Measurements from ENCODE around the gene NGRN. TPM values are rescaled to one million over a fixed set of nuclear protein-coding genes. Genes with fewer than 3 reads are reported as not detected.
A peak's percentile ranks its signal among the peaks of the same experiment; 100 is the strongest.

Gene NGRN
- total and polyA plus RNA-seq, 2 of the 4 experiments (the other 2 are of a cell fraction): 39.6 to 46.2 TPM

GRCh38 chr15:90233387-90234095, 31.9 kb upstream of the NGRN start, which contains the start of gene CIB1:
TSS of gene CIB1 (minus strand) at chr15:90233941. CDS start at chr15:90233885, 56 bp downstream.
- DNase-seq: peak; percentile 95
- BruUV-seq (replicated peaks): TSS peak; percentile 61
- H4K8ac ChIP-seq (ENCODE audit: low read depth in 2 of 2, low read length in 2 of 2): peak within 1 kb of the TSS; percentile 19 to 92

More at GRCh38 chr15:90233387-90234095, 31.9 kb upstream of the NGRN start, which contains the start of gene CIB1:
- 0% methylated on average over 42 of the region's 63 CpGs; no CpG with 5 or more reads in 1 of the 2 experiments for WGBS, 2 experiments (ENCODE audit: extremely low coverage in 2 of 2, insufficient read length in 1 of 2)
- Histone ChIP-seq H3K56ac (ENCODE audit: extremely low read depth, insufficient read depth, low read length) (peak within 1 kb of the TSS; percentile 20; the same call in 1 of the 2 replicates), H3K27ac (ENCODE audit: insufficient read depth, low read length) (peak within 1 kb of the TSS; percentile 77), H3K9ac (ENCODE audit: low read depth, low read length) (peak within 1 kb of the TSS; percentile 77), H3K4me3 (ENCODE audit: insufficient read depth, low read depth, low read length) (peak within 1 kb of the TSS; percentile 84), H3K79me1 (ENCODE audit: low read depth in 1 of 2, low read length in 2 of 2) (peaks cover 19 to 45% of the 10 kb centered on the region in 2 experiments), H2AK9ac (replicated peaks; ENCODE audit: low read depth, low read length, poor library complexity) (peak within 1 kb of the TSS; percentile 86), H3K14ac (replicated peaks; ENCODE audit: low read depth, low read length) (peak within 1 kb of the TSS; percentile 90), H3K4me2 (ENCODE audit: low read depth, low read length) (peak within 1 kb of the TSS; percentile 97), H3K36me3 (ENCODE audit: control insufficient read depth, insufficient read depth, low read length) (peaks cover 32% of the 10 kb centered on the region), H3K9me3 (ENCODE audit: control insufficient read depth, insufficient read depth, low read length) (no peaks in the 10 kb centered on the region), H2AK5ac (ENCODE audit: low read depth, low read length) (peak within 1 kb of the TSS; percentile 67; the same call in 1 of the 2 replicates), H3K27me3 (ENCODE audit: control insufficient read depth, insufficient read depth, low read length) (no peaks in the 10 kb centered on the region), H2BK20ac (ENCODE audit: low read depth, low read length) (no peak within 1 kb of the TSS), H4K91ac (ENCODE audit: insufficient read depth, low read depth, low read length) (peak within 1 kb of the TSS; percentile 34; the same call in 1 of the 2 replicates), H3K18ac (ENCODE audit: low read depth, low read length) (peak within 1 kb of the TSS; percentile 10; the same call in 1 of the 2 replicates), H2BK15ac (ENCODE audit: low read depth, low read length) (no peak within 1 kb of the TSS), H2AFZ (replicated peaks; ENCODE audit: low read length, poor library complexity) (peak within 1 kb of the TSS; percentile 96), H4K20me1 (ENCODE audit: insufficient read depth, low read length) (0 out of 2 replicates have a peak, but pooled peaks cover 7% of the 10 kb centered on the region), H3K4ac (ENCODE audit: low read depth, low read length) (peak within 1 kb of the TSS; percentile 84), H2BK5ac (ENCODE audit: low read depth, low read length, poor library complexity, severe bottlenecking) (peak within 1 kb of the TSS; percentile 28), H3K9me1 (ENCODE audit: insufficient read depth, low read length) (peaks cover 18% of the 10 kb centered on the region), H3K23ac (ENCODE audit: low read depth, low read length) (peak within 1 kb of the TSS; percentile 78), H4K5ac (ENCODE audit: low read depth, low read length) (peak within 1 kb of the TSS; percentile 13), H2BK120ac (ENCODE audit: low read depth, low read length) (no peak within 1 kb of the TSS), H3K4me1 (ENCODE audit: control insufficient read depth, insufficient read depth, low read length) (peaks cover 4% of the 10 kb centered on the region)
- in situ Hi-C loops (cut with MboI; ENCODE audit: low sequenced_read_pairs): no loop called here
- ChIA-PET POLR2A (ENCODE audit: unreplicated experiment) (interaction anchor here (0.6 to 1.0 kb wide), 7 partner anchors 9 to 391 kb away, joined by 3 to 9 read pairs (median 6); partner anchors contain the start of genes IQGAP1 and TTLL13), CTCF (interaction anchor here (0.5 to 2.4 kb wide), 5 partner anchors 12 to 312 kb away, joined by 3 to 11 read pairs (median 6); no protein-coding TSS in a partner anchor)
- intact Hi-C loops (cut with micrococcal nuclease): loop anchor here (5.0 kb wide), 1 partner anchor 341 kb away; the partner anchor contains the start of gene AP3S2
- ATAC-seq (ENCODE audit: low read depth): peak; percentile 97
- TF ChIP-seq MXI1 (IDR thresholded peaks at IDR 0.05; ENCODE audit: borderline replicate concordance, low read depth, low read length) (peak; percentile 59; the same call in 1 of the 2 replicates), MAZ (IDR thresholded peaks at IDR 0.05; ENCODE audit: borderline replicate concordance, low read depth, low read length) (peak; percentile 98), POLR2A (IDR thresholded peaks at IDR 0.05; ENCODE audit: low read depth, low read length) (peak; percentile 85; the same call in 1 of the 2 replicates), MAFK (IDR thresholded peaks at IDR 0.05; ENCODE audit: low read depth, low read length) (no peak), CTCF (conservative IDR thresholded peaks at IDR 0.05; ENCODE audit: low read depth, low read length) (no peak), SMC3 (IDR thresholded peaks at IDR 0.05; ENCODE audit: low read depth, low read length) (no peak)
- dilution Hi-C loops (cut with HindIII; ENCODE audit: low sequenced_read_pairs, unreplicated experiment): no loop called here
